HepG2 (cell line): ENCODE measurements around the gene SCYL1. TPM values are rescaled to one million over a fixed set of nuclear protein-coding genes. Genes with fewer than 3 reads are reported as not detected.

Experiments used
- AGO1 ChIP-seq: fragments of 200-400 bp; formaldehyde crosslinking; IDR thresholded peaks from 2 replicates; pipeline ENCODE4 v1.6.1; 2017; ENCODE audit warnings: mild to moderate bottlenecking, low read depth, low read length, moderate library complexity; ENCODE audit not compliant: poor library complexity, severe bottlenecking
- FOSL2 ChIP-seq: sonication (generic); formaldehyde crosslinking; IDR thresholded peaks from 2 replicates; pipeline ENCODE4 v1.4.0; 2020; ENCODE audit warnings: missing genetic modification reagents
- FOXM1 ChIP-seq: sonication (generic); formaldehyde crosslinking; IDR thresholded peaks from 2 replicates; pipeline ENCODE4 v1.5.0; 2020; ENCODE audit warnings: missing genetic modification reagents
- FOXO1 ChIP-seq: sonication (generic); formaldehyde crosslinking; IDR thresholded peaks from 2 replicates; pipeline ENCODE4 v1.4.0; 2020; ENCODE audit warnings: missing genetic modification reagents
- FOXP1 ChIP-seq, 2 experiments: fragments of 450-650 bp in 1 of 2; IDR thresholded peaks; 2 replicates each; pipeline ENCODE4 v1.6.1; 2017 to 2018; ENCODE audit warnings: antibody characterized with exemption in 1 of 2
- GATAD2A ChIP-seq: IDR thresholded peaks from 2 replicates; pipeline ENCODE4 v1.6.1; 2016
- HDAC2 ChIP-seq: sonication (generic); formaldehyde crosslinking; IDR thresholded peaks from 2 replicates; pipeline ENCODE4 v1.4.0; 2020; ENCODE audit warnings: missing genetic modification reagents
- HNF4A ChIP-seq: sonication (generic); formaldehyde crosslinking; IDR thresholded peaks from 2 replicates; pipeline ENCODE4 v1.4.0; 2020; ENCODE audit warnings: missing genetic modification reagents
- MIER2 ChIP-seq: IDR thresholded peaks from 2 replicates; pipeline ENCODE4 v1.6.1; 2016; ENCODE audit warnings: missing biosample characterization, missing genetic modification reagents
- NR2C2 ChIP-seq: sonication (generic); formaldehyde crosslinking; IDR thresholded peaks from 2 replicates; pipeline ENCODE4 v1.4.0; 2020; ENCODE audit warnings: missing genetic modification reagents, mild to moderate bottlenecking, moderate library complexity, borderline replicate concordance
- NR2F1 ChIP-seq, 2 experiments: fragments of 450-650 bp in 1 of 2; formaldehyde crosslinking in 1 of 2; IDR thresholded peaks; 2 replicates each; pipeline versions ENCODE4 v1.5.0 to v1.6.1; 2016 to 2020; ENCODE audit warnings: mild to moderate bottlenecking in 1 of 2, missing compliant biosample characterization in 1 of 2, missing genetic modification reagents in 1 of 2, moderate library complexity in 1 of 2
- NRL ChIP-seq: sonication (generic); formaldehyde crosslinking; IDR thresholded peaks from 2 replicates; pipeline ENCODE4 v1.5.0; 2020; ENCODE audit warnings: missing genetic modification reagents, mild to moderate bottlenecking, moderate library complexity, borderline replicate concordance
- RARA ChIP-seq: IDR thresholded peaks from 2 replicates; pipeline ENCODE4 v1.6.1; 2016; ENCODE audit warnings: missing genetic modification reagents, missing compliant biosample characterization
- RXRA ChIP-seq: sonication (generic); formaldehyde crosslinking; IDR thresholded peaks from 2 replicates; pipeline ENCODE4 v1.5.1; 2020; ENCODE audit warnings: missing genetic modification reagents
- SRF ChIP-seq: IDR thresholded peaks from 2 replicates; pipeline ENCODE4 v1.6.1; 2011; ENCODE audit warnings: mild to moderate bottlenecking, low read depth, low read length, moderate library complexity
- ZNF589 ChIP-seq: sonication (generic); formaldehyde crosslinking; conservative IDR thresholded peaks from 2 replicates; pipeline ENCODE4 v1.8.0; 2022; ENCODE audit warnings: mild to moderate bottlenecking, moderate library complexity, missing genetic modification reagents
- ZNF781 ChIP-seq: sonication (generic); formaldehyde crosslinking; IDR thresholded peaks from 2 replicates; pipeline ENCODE4 v1.5.1; 2020; ENCODE audit warnings: borderline replicate concordance, mild to moderate bottlenecking, missing genetic modification reagents; ENCODE audit errors: not compliant biosample characterization
- polyA plus RNA-seq, 8 experiments: library from polyadenylated mRNA; depleted of rRNA in 3 of 8; stranded (reverse) in 7 of 8; unstranded in 1 of 8; fragments of >200 nt; fragmentation: Illumina TruSeq in 4 of 8; extraction: Trizol in 4 of 8; gene quantifications; 2 replicates each; pipeline versions ENCODE4 v1.2.1 to v1.2.3, GENCODE V29; 2011 to 2016; ENCODE audit warnings: low read depth in 4 of 8, missing spikeins in 1 of 8, mixed read lengths in 1 of 8; ENCODE audit not compliant: insufficient read depth in 1 of 8
- total RNA-seq, 5 experiments: library from RNA; depleted of rRNA; stranded (reverse); fragments of >200 nt; fragmentation: Illumina TruSeq; extraction: Trizol; gene quantifications; 2 replicates each; pipeline ENCODE4 v1.2.3, GENCODE V29; 2016; ENCODE audit warnings: low read depth in 1 of 5
- TF ChIP-seq, protein P1 (sequence below): sonication (generic); formaldehyde crosslinking; IDR thresholded peaks from 2 replicates; pipeline ENCODE4 v1.5.1; 2020; ENCODE audit warnings: missing genetic modification reagents, mild to moderate bottlenecking, borderline replicate concordance
- TF ChIP-seq, protein P2 (sequence below): sonication (generic); formaldehyde crosslinking; IDR thresholded peaks from 2 replicates; pipeline ENCODE4 v1.4.0; 2020; ENCODE audit warnings: mild to moderate bottlenecking, missing genetic modification reagents
- TF ChIP-seq, protein P3 (sequence below): sonication (generic); formaldehyde crosslinking; IDR thresholded peaks from 2 replicates; pipeline ENCODE4 v1.4.0; 2020; ENCODE audit warnings: missing genetic modification reagents, borderline replicate concordance

The SCYL1 gene
- total and polyA plus RNA-seq, 2 of the 13 experiments (the other 11 are each of a cell fraction or from before 2014, with no cell fraction given) = 65.9 to 103 TPM

DNA sequence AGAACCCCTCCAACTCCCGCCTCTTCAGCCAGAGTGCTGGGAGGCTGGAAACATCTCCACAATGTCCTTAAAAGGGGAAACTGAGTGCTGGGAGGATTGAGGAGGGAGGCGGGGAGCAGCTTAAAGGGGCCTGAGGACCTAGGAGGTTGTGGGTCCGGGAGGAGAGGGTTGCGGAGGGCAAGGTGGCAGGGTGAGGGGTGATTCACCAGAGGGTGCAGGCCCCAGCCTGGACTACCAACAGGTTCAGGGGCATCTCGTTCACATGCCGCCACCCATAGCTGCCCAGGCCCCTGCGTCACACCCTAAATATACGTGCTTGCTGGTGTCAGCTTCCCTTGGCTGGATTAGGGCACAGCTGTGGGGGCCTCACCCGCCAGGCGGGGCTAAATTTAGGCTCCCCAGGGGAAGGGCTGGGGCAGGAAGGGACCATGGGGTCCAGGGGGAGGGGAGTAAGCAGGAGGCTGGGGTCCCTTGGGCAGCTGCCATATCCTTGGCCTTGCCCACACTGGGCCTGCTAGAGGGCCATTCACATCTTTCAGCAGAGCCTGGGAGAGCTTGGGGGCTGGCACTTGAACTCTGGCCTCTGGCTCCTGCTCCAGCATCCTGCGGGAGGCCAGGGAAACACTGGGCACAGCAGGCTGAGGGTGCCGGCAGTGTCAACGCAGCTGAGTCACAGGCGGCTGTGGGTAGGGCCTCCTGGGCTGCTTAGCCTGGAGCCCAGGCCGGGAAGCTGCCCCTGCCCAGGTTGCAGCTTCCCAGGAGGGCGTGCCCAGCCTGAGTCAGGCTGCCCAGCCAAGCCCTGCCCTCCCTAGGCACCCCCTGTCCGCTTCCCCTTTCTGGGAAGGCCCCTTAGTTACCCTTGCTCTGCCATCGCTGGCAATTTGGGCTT, 52.2 kb downstream of the SCYL1 start (continued):
- TF ChIP-seq, protein P1, sequence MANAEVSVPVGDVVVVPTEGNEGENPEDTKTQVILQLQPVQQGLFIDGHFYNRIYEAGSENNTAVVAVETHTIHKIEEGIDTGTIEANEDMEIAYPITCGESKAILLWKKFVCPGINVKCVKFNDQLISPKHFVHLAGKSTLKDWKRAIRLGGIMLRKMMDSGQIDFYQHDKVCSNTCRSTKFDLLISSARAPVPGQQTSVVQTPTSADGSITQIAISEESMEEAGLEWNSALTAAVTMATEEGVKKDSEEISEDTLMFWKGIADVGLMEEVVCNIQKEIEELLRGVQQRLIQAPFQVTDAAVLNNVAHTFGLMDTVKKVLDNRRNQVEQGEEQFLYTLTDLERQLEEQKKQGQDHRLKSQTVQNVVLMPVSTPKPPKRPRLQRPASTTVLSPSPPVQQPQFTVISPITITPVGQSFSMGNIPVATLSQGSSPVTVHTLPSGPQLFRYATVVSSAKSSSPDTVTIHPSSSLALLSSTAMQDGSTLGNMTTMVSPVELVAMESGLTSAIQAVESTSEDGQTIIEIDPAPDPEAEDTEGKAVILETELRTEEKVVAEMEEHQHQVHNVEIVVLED (CRISPR knock-in tag) = no peak
- TF ChIP-seq FOSL2 (CRISPR knock-in tag) (peak; percentile 76), MIER2 (no peak), ZNF589 (0 out of 2 replicates have a peak, but pooled peaks have one; percentile 25), ZNF781 (CRISPR knock-in tag) (no peak), NRL (CRISPR knock-in tag) (no peak), SRF (no peak), FOXO1 (CRISPR knock-in tag) (0 out of 2 replicates have a peak, but pooled peaks have one; percentile 23), FOXM1 (CRISPR knock-in tag) (no peak), HNF4A (CRISPR knock-in tag) (peak; percentile 51), RXRA (CRISPR knock-in tag) (0 out of 2 replicates have a peak, but pooled peaks have one; percentile 17), HDAC2 (CRISPR knock-in tag) (peak; percentile 35; the same call in 1 of the 2 replicates), AGO1 (peak; percentile 19), FOXP1 (IDR thresholded peaks at IDR 0.05) (no peak), FOXP1 (CRISPR knock-in tag; IDR thresholded peaks at IDR 0.05) (no peak), GATAD2A (0 out of 2 replicates have a peak, but pooled peaks have one; percentile 11), RARA (CRISPR knock-in tag) (peak; percentile 37; the same call in 1 of the 2 replicates), NR2C2 (CRISPR knock-in tag) (peak; percentile 47; the same call in 1 of the 2 replicates), NR2F1 (CRISPR knock-in tag; IDR thresholded peaks at IDR 0.05) (peak; percentile 51 to 59; a peak in 3 of 4 replicates)
- TF ChIP-seq, protein P2, sequence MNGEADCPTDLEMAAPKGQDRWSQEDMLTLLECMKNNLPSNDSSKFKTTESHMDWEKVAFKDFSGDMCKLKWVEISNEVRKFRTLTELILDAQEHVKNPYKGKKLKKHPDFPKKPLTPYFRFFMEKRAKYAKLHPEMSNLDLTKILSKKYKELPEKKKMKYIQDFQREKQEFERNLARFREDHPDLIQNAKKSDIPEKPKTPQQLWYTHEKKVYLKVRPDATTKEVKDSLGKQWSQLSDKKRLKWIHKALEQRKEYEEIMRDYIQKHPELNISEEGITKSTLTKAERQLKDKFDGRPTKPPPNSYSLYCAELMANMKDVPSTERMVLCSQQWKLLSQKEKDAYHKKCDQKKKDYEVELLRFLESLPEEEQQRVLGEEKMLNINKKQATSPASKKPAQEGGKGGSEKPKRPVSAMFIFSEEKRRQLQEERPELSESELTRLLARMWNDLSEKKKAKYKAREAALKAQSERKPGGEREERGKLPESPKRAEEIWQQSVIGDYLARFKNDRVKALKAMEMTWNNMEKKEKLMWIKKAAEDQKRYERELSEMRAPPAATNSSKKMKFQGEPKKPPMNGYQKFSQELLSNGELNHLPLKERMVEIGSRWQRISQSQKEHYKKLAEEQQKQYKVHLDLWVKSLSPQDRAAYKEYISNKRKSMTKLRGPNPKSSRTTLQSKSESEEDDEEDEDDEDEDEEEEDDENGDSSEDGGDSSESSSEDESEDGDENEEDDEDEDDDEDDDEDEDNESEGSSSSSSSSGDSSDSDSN (CRISPR knock-in tag) = peak; percentile 80
- TF ChIP-seq, protein P3, sequence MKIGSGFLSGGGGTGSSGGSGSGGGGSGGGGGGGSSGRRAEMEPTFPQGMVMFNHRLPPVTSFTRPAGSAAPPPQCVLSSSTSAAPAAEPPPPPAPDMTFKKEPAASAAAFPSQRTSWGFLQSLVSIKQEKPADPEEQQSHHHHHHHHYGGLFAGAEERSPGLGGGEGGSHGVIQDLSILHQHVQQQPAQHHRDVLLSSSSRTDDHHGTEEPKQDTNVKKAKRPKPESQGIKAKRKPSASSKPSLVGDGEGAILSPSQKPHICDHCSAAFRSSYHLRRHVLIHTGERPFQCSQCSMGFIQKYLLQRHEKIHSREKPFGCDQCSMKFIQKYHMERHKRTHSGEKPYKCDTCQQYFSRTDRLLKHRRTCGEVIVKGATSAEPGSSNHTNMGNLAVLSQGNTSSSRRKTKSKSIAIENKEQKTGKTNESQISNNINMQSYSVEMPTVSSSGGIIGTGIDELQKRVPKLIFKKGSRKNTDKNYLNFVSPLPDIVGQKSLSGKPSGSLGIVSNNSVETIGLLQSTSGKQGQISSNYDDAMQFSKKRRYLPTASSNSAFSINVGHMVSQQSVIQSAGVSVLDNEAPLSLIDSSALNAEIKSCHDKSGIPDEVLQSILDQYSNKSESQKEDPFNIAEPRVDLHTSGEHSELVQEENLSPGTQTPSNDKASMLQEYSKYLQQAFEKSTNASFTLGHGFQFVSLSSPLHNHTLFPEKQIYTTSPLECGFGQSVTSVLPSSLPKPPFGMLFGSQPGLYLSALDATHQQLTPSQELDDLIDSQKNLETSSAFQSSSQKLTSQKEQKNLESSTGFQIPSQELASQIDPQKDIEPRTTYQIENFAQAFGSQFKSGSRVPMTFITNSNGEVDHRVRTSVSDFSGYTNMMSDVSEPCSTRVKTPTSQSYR (CRISPR knock-in tag) = peak; percentile 21; the same call in 1 of the 2 replicates
